Stimulated activated CD8-positive, alpha-beta memory T cell treated with anti-CD3 and anti-CD28 coated beads, Interleukin-7, amount 100 ng/mL, for 48 hours (primary cell): Measurements from ENCODE around the gene HLA-DQB1.
A peak's percentile ranks its signal among the peaks of the same experiment; 100 is the strongest.
"Not testable (repeated sequence)": the region's sequence is repeated elsewhere in the genome, so short reads cannot be mapped to it uniquely, and the experiment has no call there.

Source experiments
- DNase-seq, 2 donors: peaks; one replicate each; pipeline ENCODE4 v3.0.0-alpha.2; 2020; ENCODE audit warnings: low read depth in 1 of 2; ENCODE audit errors: extremely low read depth in 1 of 2

Gene HLA-DQB1

GRCh38 chr6:32666420-32667300 lies at the start of gene HLA-DQB1:
TSS of gene HLA-DQB1 (minus strand) at chr6:32666657. CDS start at chr6:32666607, 50 bp downstream.
- DNase-seq = peak in 1 of 2 donors; percentile 22

- no peak for DNase-seq
These were observed 46.8 kb upstream of the HLA-DQB1 start for GRCh38 chr6:32713241-32713640.

- no peak for DNase-seq
These were observed 43.2 kb upstream of the HLA-DQB1 start for GRCh38 chr6:32709625-32710024.

- not testable (repeated sequence) for DNase-seq
These were observed 38.7 kb upstream of the HLA-DQB1 start for GRCh38 chr6:32705164-32705563.

GRCh38 chr6:32703347-32703746 lies 36.9 kb upstream of the HLA-DQB1 start:
- no peak for DNase-seq

- no peak for DNase-seq
These were observed 34.1 kb upstream of the HLA-DQB1 start for GRCh38 chr6:32700391-32701040.

GRCh38 chr6:32697031-32697430 lies 30.6 kb upstream of the HLA-DQB1 start:
- no peak for DNase-seq

- no peak for DNase-seq
These were observed 25.6 kb upstream of the HLA-DQB1 start for GRCh38 chr6:32692019-32692418.

- no peak for DNase-seq
These were observed 23.4 kb upstream of the HLA-DQB1 start for GRCh38 chr6:32689531-32690501.

- no peak for DNase-seq
These were observed 19.1 kb upstream of the HLA-DQB1 start for GRCh38 chr6:32685603-32686002.

GRCh38 chr6:32684246-32684645 lies 17.8 kb upstream of the HLA-DQB1 start:
- no peak for DNase-seq

- DNase-seq = no peak
These were observed 13.6 kb upstream of the HLA-DQB1 start for GRCh38 chr6:32680055-32680454.

- DNase-seq = no peak
These were observed 13.0 kb upstream of the HLA-DQB1 start for GRCh38 chr6:32679492-32679891.

GRCh38 chr6:32674123-32674522 lies 7.7 kb upstream of the HLA-DQB1 start:
- not testable (repeated sequence) for DNase-seq

GRCh38 chr6:32671908-32672307 lies 5.5 kb upstream of the HLA-DQB1 start:
- DNase-seq = not testable (repeated sequence)

- DNase-seq = no peak
These were observed 3.4 kb upstream of the HLA-DQB1 start for GRCh38 chr6:32669893-32670292.

GRCh38 chr6:32669240-32669639 lies 2.8 kb upstream of the HLA-DQB1 start:
- no peak for DNase-seq

- no peak for DNase-seq
These were observed 1.8 kb upstream of the HLA-DQB1 start for GRCh38 chr6:32668226-32668747.

GRCh38 chr6:32665661-32666060 lies 796 bp downstream of the HLA-DQB1 start:
- no peak for DNase-seq

GRCh38 chr6:32664827-32665362 lies 1.6 kb downstream of the HLA-DQB1 start:
- peak in 1 of 2 donors; percentile 20 for DNase-seq
